Measurements from ENCODE around the gene ERC1. TPM values are rescaled to one million over a fixed set of nuclear protein-coding genes. Genes with fewer than 3 reads are reported as not detected.

ERC1 gene
- total RNA-seq, 5 donors from 2014 or later (not counting 1 experiment from before 2014, with no cell fraction given): 41.8 to 68.0 (median 46.5) TPM

DNA sequence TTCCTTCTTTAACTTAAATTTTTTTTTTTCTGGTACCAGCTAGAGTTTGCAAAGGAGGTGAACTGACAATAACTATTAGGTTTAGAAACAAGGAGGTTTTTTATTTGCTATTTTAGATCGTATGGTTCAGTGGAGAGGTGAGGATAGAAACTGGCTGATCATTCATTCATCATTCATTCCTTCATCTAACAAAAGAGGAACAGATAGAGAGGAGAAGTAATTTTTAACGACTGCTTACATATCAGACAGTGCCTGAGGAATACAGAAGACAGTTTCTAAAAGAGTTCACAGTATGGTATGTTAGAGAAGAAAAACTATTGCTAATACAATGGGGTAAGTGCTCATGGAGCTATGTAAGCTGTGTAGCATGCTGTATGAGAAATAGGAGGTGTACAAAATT is 111.1 kb downstream of the ERC1 start:
- Mint-ChIP-seq H3K9me3 (no peaks in the 10 kb centered on the region), H3K36me3 (peaks cover 11% of the 10 kb centered on the region), H3K27ac (no peak overlapping the region), H3K27me3 (no peaks in the 10 kb centered on the region), H3K4me1 (peaks cover 18 to 32% (median 21%) of the 10 kb centered on the region in 3 donors), H3K4me3 (no peak overlapping the region)
- Histone ChIP-seq H3K27me3 (replicated peaks in 1 of 2; ENCODE audit: control insufficient read depth in 2 of 2, extremely low read depth in 1 of 2, insufficient read depth in 2 of 2, low read length in 1 of 2) (no peaks in the 10 kb centered on the region), H3K4me1 (ENCODE audit: control insufficient read depth in 1 of 2, extremely low read depth in 1 of 2, insufficient read depth in 2 of 2, low read length in 2 of 2) (no peaks in the 10 kb centered on the region), H3K4me3 (ENCODE audit: control insufficient read depth in 1 of 2, extremely low read depth in 1 of 2, low read length in 1 of 2) (no peak overlapping the region), H3K9me3 (no peaks in the 10 kb centered on the region), H3K36me3 (ENCODE audit: control insufficient read depth in 2 of 2, extremely low read depth in 1 of 2, insufficient read depth in 1 of 2, low read length in 1 of 2) (peaks cover 0 to 3% of the 10 kb centered on the region in 2 donors), H3K27ac (ENCODE audit: low read length) (no peak overlapping the region)
- ChIA-PET CTCF (interaction anchor here (0.8 to 1.5 kb wide), 5 partner anchors 9 to 489 kb away, joined by 3 to 6 read pairs (median 3); no protein-coding TSS in a partner anchor), POLR2A (no interaction called here)
- ATAC-seq (replicated peaks in 1 of 4): no peak
- no CpG with 5 or more reads among the region's 2 CpGs for WGBS (ENCODE audit: insufficient coverage)
- DNase-seq: no peak

DNA sequence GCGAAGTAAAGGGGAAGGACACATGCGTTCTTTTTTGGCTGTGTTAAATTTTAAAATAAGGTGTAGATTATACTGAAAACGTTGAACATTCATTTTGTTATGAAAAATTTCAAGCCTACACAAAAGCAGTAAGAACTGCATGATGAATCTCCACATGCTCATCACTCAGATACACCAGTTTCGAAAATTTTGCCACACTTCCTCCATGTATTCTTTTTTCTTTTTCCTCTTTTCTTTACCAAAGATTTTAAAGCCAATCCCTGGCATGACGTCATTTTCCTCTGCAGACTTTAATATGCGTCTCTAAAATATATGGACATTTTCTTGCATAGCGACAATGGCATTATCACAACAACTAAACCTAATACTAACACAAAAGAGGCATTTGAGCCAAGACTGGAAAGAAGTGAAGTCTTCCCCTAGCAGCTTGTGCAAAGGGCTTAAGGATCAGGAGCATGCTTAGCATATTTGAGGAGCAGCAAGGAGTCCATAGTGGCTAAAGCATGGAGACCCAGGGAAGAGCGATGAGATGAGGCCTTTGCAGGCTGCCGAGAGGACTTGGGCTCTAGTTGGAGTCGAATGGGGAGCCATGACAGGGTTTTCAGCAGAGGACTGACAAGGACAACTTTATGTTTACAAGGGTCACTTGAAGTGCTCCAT is 111.9 kb downstream of the ERC1 start:
- 96% methylated on average over 6 of the region's 10 CpGs for WGBS (ENCODE audit: insufficient coverage)
- H3K27ac Mint-ChIP-seq: no peak overlapping the region
- peaks cover 25 to 38% (median 29%) of the 10 kb centered on the region in 3 donors for H3K4me1 Mint-ChIP-seq
- H3K9me3 ChIP-seq: no peaks in the 10 kb centered on the region
- no peaks in the 10 kb centered on the region for H3K9me3 Mint-ChIP-seq
- no peaks in the 10 kb centered on the region for H3K4me1 ChIP-seq (ENCODE audit: control insufficient read depth in 1 of 2, extremely low read depth in 1 of 2, insufficient read depth in 2 of 2, low read length in 2 of 2)
- H3K27me3 Mint-ChIP-seq: no peaks in the 10 kb centered on the region
- H3K36me3 Mint-ChIP-seq: peaks cover 14% of the 10 kb centered on the region
- no peak overlapping the region for H3K4me3 ChIP-seq (ENCODE audit: control insufficient read depth in 1 of 2, extremely low read depth in 1 of 2, low read length in 1 of 2)
- CTCF ChIA-PET: interaction anchor here (0.5 to 3.1 kb wide), 3 partner anchors 15 to 41 kb away, joined by 3 to 19 read pairs (median 9); no protein-coding TSS in a partner anchor
- no peak overlapping the region for H3K27ac ChIP-seq (ENCODE audit: low read length)
- DNase-seq (no peak), ATAC-seq (replicated peaks in 1 of 4) (no peak)
- peaks cover 0 to 3% of the 10 kb centered on the region in 2 donors for H3K36me3 ChIP-seq (ENCODE audit: control insufficient read depth in 2 of 2, extremely low read depth in 1 of 2, insufficient read depth in 1 of 2, low read length in 1 of 2)
- H3K4me3 Mint-ChIP-seq: no peak overlapping the region
- POLR2A ChIA-PET: no interaction called here
- no peaks in the 10 kb centered on the region for H3K27me3 ChIP-seq (replicated peaks in 1 of 2; ENCODE audit: control insufficient read depth in 2 of 2, extremely low read depth in 1 of 2, insufficient read depth in 2 of 2, low read length in 1 of 2)

DNA sequence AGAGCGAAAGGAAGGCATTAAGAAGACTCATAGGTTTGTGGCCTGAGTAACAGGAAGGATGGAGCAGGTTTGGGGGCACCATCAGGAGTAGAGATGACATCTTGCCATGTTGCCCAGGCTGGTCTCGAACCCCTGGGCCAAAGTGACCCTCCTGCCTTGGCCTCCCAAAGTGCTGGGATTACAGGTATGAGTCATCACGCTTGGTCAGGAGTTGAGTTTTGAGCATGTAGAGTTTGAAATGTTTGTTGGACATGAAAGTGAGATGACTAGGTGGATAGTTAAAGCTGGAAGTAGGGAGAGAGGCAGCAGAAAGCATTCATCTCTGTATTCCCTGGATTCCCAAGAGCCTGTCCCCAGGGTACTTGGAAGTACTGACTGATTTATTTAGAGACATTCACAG is 112.6 kb downstream of the ERC1 start:
- H3K27me3 ChIP-seq (replicated peaks in 1 of 2; ENCODE audit: control insufficient read depth in 2 of 2, extremely low read depth in 1 of 2, insufficient read depth in 2 of 2, low read length in 1 of 2): no peaks in the 10 kb centered on the region
- peaks cover 14% of the 10 kb centered on the region for H3K36me3 Mint-ChIP-seq
- H3K27ac Mint-ChIP-seq: no peak overlapping the region
- ChIA-PET CTCF (interaction anchor here in 1 of 2 donors (3.1 kb wide), 1 partner anchor 14 kb away, joined by 19 read pairs; no protein-coding TSS in a partner anchor), POLR2A (no interaction called here)
- ATAC-seq (replicated peaks in 1 of 4): no peak
- H3K27ac ChIP-seq (ENCODE audit: low read length): no peak overlapping the region
- WGBS (ENCODE audit: insufficient coverage): 93% methylated on average over 3 of the region's 3 CpGs
- no peaks in the 10 kb centered on the region for H3K4me1 ChIP-seq (ENCODE audit: control insufficient read depth in 1 of 2, extremely low read depth in 1 of 2, insufficient read depth in 2 of 2, low read length in 2 of 2)
- no peak overlapping the region for H3K4me3 ChIP-seq (ENCODE audit: control insufficient read depth in 1 of 2, extremely low read depth in 1 of 2, low read length in 1 of 2)
- no peaks in the 10 kb centered on the region for H3K9me3 Mint-ChIP-seq
- peaks cover 0 to 3% of the 10 kb centered on the region in 2 donors for H3K36me3 ChIP-seq (ENCODE audit: control insufficient read depth in 2 of 2, extremely low read depth in 1 of 2, insufficient read depth in 1 of 2, low read length in 1 of 2)
- H3K9me3 ChIP-seq: no peaks in the 10 kb centered on the region
- no peak for DNase-seq
- no peaks in the 10 kb centered on the region for H3K27me3 Mint-ChIP-seq
- H3K4me1 Mint-ChIP-seq: peaks cover 23 to 40% (median 26%) of the 10 kb centered on the region in 3 donors
- H3K4me3 Mint-ChIP-seq: no peak overlapping the region

DNA sequence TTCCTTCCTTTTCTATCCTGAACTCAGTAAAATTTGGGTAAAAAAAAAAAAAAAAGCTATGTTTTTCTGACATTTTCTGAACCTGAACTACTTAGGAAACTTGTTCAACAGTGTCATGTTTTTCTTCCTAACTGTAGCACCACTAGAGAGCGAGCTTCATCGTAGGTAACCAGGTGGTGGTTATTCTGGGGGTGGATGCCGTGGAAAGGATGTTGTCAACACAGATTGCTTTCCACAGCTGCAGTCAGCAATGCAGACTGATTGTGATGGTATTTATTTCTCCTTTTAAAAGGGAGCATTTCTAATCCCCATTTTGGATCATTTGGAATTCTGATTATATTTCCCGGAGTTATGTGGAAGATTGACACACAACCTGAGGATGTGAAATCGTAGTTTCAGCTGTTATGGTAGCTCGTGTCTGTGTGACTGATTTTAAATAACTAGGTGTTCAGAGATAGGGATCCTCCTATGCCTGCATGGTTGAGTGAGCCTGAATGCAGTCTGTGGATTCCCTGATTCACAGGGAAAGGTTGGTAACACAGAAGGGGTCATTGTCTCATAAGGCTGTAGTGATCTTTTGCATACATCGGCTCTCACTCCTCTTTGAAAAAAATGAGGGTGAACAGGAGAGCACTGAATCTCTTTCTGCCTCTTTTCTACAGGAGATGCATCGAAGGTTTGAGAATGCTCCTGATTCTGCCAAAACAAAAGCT is 113.2 kb downstream of the ERC1 start:
- Histone ChIP-seq H3K27me3 (replicated peaks in 1 of 2; ENCODE audit: control insufficient read depth in 2 of 2, extremely low read depth in 1 of 2, insufficient read depth in 2 of 2, low read length in 1 of 2) (no peaks in the 10 kb centered on the region), H3K36me3 (ENCODE audit: control insufficient read depth in 2 of 2, extremely low read depth in 1 of 2, insufficient read depth in 1 of 2, low read length in 1 of 2) (peaks cover 0 to 3% of the 10 kb centered on the region in 2 donors), H3K4me1 (ENCODE audit: control insufficient read depth in 1 of 2, extremely low read depth in 1 of 2, insufficient read depth in 2 of 2, low read length in 2 of 2) (no peaks in the 10 kb centered on the region), H3K9me3 (no peaks in the 10 kb centered on the region), H3K27ac (ENCODE audit: low read length) (no peak overlapping the region), H3K4me3 (ENCODE audit: control insufficient read depth in 1 of 2, extremely low read depth in 1 of 2, low read length in 1 of 2) (no peak overlapping the region)
- DNase-seq: peak in 12 of 35 experiments; percentile 3 to 44 (median 10)
- WGBS (ENCODE audit: insufficient coverage): 97% methylated on average over 4 of the region's 8 CpGs
- no peaks in the 10 kb centered on the region for H3K9me3 Mint-ChIP-seq
- peak in 2 of 4 experiments; percentile 59 to 60 for ATAC-seq (replicated peaks in 1 of 4)
- peak overlapping the region in 1 of 2 donors; percentile 5 for H3K27ac Mint-ChIP-seq
- CTCF ChIA-PET: interaction anchor here (0.6 to 3.1 kb wide), 6 partner anchors 9 to 810 kb away, joined by 3 to 19 read pairs (median 4); no protein-coding TSS in a partner anchor
- H3K36me3 Mint-ChIP-seq: peaks cover 14% of the 10 kb centered on the region
- H3K4me1 Mint-ChIP-seq: peaks cover 20 to 37% (median 23%) of the 10 kb centered on the region in 3 donors
- no peaks in the 10 kb centered on the region for H3K27me3 Mint-ChIP-seq
- POLR2A ChIA-PET: no interaction called here
- H3K4me3 Mint-ChIP-seq: no peak overlapping the region

DNA sequence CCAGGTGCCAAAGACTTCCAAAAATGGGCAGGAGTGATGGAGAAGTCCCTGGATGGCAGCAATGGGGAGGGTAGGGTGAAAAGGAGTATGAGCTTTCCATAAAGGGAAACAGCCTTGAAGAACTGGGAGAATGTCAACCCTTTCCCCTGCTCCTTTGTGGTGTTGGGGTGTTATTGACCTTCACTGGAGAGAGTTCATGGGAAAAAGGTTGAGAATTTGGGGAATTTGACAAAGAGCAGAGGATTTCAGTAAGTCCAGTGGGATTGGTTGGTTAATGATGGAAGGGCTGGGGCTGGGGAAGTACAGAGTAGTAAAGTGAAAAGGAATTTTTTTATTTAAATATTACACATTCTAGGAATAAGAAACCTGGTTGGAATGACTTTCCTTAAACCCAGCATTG is 116.6 kb downstream of the ERC1 start:
- Mint-ChIP-seq H3K9me3 (no peaks in the 10 kb centered on the region), H3K36me3 (peaks cover 27% of the 10 kb centered on the region), H3K27ac (peak overlapping the region in 1 of 2 donors; percentile 11), H3K27me3 (no peaks in the 10 kb centered on the region), H3K4me1 (peaks cover 20 to 28% (median 23%) of the 10 kb centered on the region in 3 donors), H3K4me3 (no peak overlapping the region)
- H3K27me3 ChIP-seq (replicated peaks in 1 of 2; ENCODE audit: control insufficient read depth in 2 of 2, extremely low read depth in 1 of 2, insufficient read depth in 2 of 2, low read length in 1 of 2): no peaks in the 10 kb centered on the region
- ChIA-PET POLR2A (no interaction called here), CTCF (interaction anchor here in 1 of 2 donors (2.7 kb wide), 1 partner anchor 10 kb away, joined by 11 read pairs; no protein-coding TSS in a partner anchor)
- peaks cover 5 to 10% of the 10 kb centered on the region in 2 donors for H3K36me3 ChIP-seq (ENCODE audit: control insufficient read depth in 2 of 2, extremely low read depth in 1 of 2, insufficient read depth in 1 of 2, low read length in 1 of 2)
- no peak overlapping the region for H3K4me3 ChIP-seq (ENCODE audit: control insufficient read depth in 1 of 2, extremely low read depth in 1 of 2, low read length in 1 of 2)
- no peaks in the 10 kb centered on the region for H3K9me3 ChIP-seq
- no peak overlapping the region for H3K27ac ChIP-seq (ENCODE audit: low read length)
- DNase-seq (no peak), ATAC-seq (replicated peaks in 1 of 4) (no peak)
- H3K4me1 ChIP-seq (ENCODE audit: control insufficient read depth in 1 of 2, extremely low read depth in 1 of 2, insufficient read depth in 2 of 2, low read length in 2 of 2): no peaks in the 10 kb centered on the region

DNA sequence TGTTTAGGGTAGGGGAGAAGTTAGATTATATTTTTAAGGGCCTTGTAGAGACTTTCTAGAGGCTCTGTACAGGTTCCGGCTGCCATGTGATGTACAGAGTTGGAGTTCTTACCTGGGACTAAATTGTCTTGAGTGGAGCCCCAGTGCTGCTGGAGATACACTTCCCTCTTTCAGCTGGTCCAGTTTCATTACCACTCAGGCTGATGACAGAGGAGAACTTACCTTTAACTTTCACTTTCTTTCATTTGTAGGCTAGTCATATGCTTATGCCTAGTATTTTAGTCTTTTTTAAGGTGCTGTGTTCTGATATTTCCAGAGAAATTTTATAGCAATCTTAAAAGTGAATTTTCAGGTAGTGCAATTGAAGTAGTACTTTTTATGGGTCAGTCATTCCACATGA is 117.3 kb downstream of the ERC1 start:
- no peaks in the 10 kb centered on the region for H3K4me1 ChIP-seq (ENCODE audit: control insufficient read depth in 1 of 2, extremely low read depth in 1 of 2, insufficient read depth in 2 of 2, low read length in 2 of 2)
- Mint-ChIP-seq H3K4me3 (no peak overlapping the region), H3K27ac (peak overlapping the region in 1 of 2 donors; percentile 48), H3K4me1 (peaks cover 16 to 23% (median 19%) of the 10 kb centered on the region in 3 donors), H3K27me3 (no peaks in the 10 kb centered on the region), H3K9me3 (no peaks in the 10 kb centered on the region), H3K36me3 (peaks cover 26% of the 10 kb centered on the region)
- H3K36me3 ChIP-seq (ENCODE audit: control insufficient read depth in 2 of 2, extremely low read depth in 1 of 2, insufficient read depth in 1 of 2, low read length in 1 of 2): peaks cover 5 to 10% of the 10 kb centered on the region in 2 donors
- H3K9me3 ChIP-seq: no peaks in the 10 kb centered on the region
- ATAC-seq (replicated peaks in 1 of 4) (no peak), DNase-seq (no peak)
- H3K27me3 ChIP-seq (replicated peaks in 1 of 2; ENCODE audit: control insufficient read depth in 2 of 2, extremely low read depth in 1 of 2, insufficient read depth in 2 of 2, low read length in 1 of 2): no peaks in the 10 kb centered on the region
- H3K4me3 ChIP-seq (ENCODE audit: control insufficient read depth in 1 of 2, extremely low read depth in 1 of 2, low read length in 1 of 2): no peak overlapping the region
- CTCF ChIA-PET: interaction anchor here in 1 of 2 donors (2.7 kb wide), 1 partner anchor 10 kb away, joined by 11 read pairs; no protein-coding TSS in a partner anchor
- no CpG with 5 or more reads among the region's 1 CpG for WGBS (ENCODE audit: insufficient coverage)
- H3K27ac ChIP-seq (ENCODE audit: low read length): no peak overlapping the region
- POLR2A ChIA-PET: no interaction called here

All from T-cell (primary cell).